Thymus (tissue), 11 donors: ENCODE measurements around the gene GON7. TPM values are rescaled to one million over a fixed set of nuclear protein-coding genes. Genes with fewer than 3 reads are reported as not detected.

Source experiments
- DNase-seq, 9 donors: peaks; one replicate each; pipeline ENCODE4 v3.0.0-alpha.2; 2013; ENCODE audit warnings: low spot score in 9 of 9, low read depth in 6 of 9, missing footprints in 1 of 9
- H3K27ac ChIP-seq, 2 donors: one replicate each; pipeline ENCODE4 v1.5.1; 2013; ENCODE audit warnings: control low read depth in 1 of 2, low read depth in 1 of 2, low read length in 1 of 2, mild to moderate bottlenecking in 1 of 2, moderate library complexity in 1 of 2
- H3K27me3 ChIP-seq, 2 donors: one replicate each; pipeline ENCODE4 v1.5.1; 2013; ENCODE audit warnings: low read length in 1 of 2; ENCODE audit not compliant: control insufficient read depth in 2 of 2, insufficient read depth in 1 of 2
- H3K36me3 ChIP-seq, 2 donors: one replicate each; pipeline ENCODE4 v1.5.1; 2013; ENCODE audit warnings: low read length in 1 of 2, mild to moderate bottlenecking in 1 of 2, moderate library complexity in 1 of 2; ENCODE audit not compliant: control insufficient read depth in 2 of 2, insufficient read depth in 2 of 2
- H3K4me1 ChIP-seq, 2 donors: one replicate each; pipeline ENCODE4 v1.5.1; 2013; ENCODE audit warnings: low read length in 2 of 2; ENCODE audit not compliant: control insufficient read depth in 2 of 2, insufficient read depth in 2 of 2
- H3K4me3 ChIP-seq, 2 donors: one replicate each; pipeline ENCODE4 v1.5.1; 2013; ENCODE audit warnings: low read length in 2 of 2, control low read depth in 1 of 2, mild to moderate bottlenecking in 1 of 2
- H3K9me3 ChIP-seq, 2 donors: one replicate each; pipeline ENCODE4 v1.5.1; 2013; ENCODE audit warnings: low read length in 1 of 2, mild to moderate bottlenecking in 1 of 2; ENCODE audit not compliant: control insufficient read depth in 2 of 2, insufficient read depth in 1 of 2
- WGBS: extraction: QIAGEN DNeasy Blood & Tissue Kit; methylation state at CpG from one replicate; pipeline ENCODE4 v1.1.7; 2013; 5-methylcytosine and 5-hydroxymethylcytosine counted together
- polyA plus RNA-seq: library from polyadenylated mRNA; stranded (reverse); fragments of 200-250 nt; gene quantifications from one replicate; pipeline ENCODE4 v1.2.3, GENCODE V29; 2013
- total RNA-seq: library from RNA; stranded (reverse); fragments of 120-200 nt; gene quantifications from one replicate; pipeline ENCODE4 v1.2.4, GENCODE V29; 2013
- donor health status: healthy.

GON7 gene
- total and polyA plus RNA-seq, 2 donors: 22.8 to 32.3 TPM

GRCh38 chr14:93153121-93153520 is 53.7 kb downstream of the GON7 start:
- Histone ChIP-seq H3K4me1 (no peaks in the 10 kb centered on the region), H3K27ac (no peak overlapping the region), H3K9me3 (no peaks in the 10 kb centered on the region), H3K27me3 (no peaks in the 10 kb centered on the region), H3K36me3 (no peaks in the 10 kb centered on the region), H3K4me3 (no peak overlapping the region)
- WGBS: 89% methylated on average over 7 of the region's 7 CpGs
- no peak for DNase-seq

Other genes starting within 250 kb of the GON7 start
- gene ITPK1, start 91.1 kb downstream of the GON7 start, total RNA-seq: 9.5 TPM
- gene ITPK1, start 91.1 kb downstream of the GON7 start, polyA plus RNA-seq: 20.9 TPM
- 29.7 TPM for gene MOAP1, start 22.2 kb downstream of the GON7 start, total RNA-seq
- gene MOAP1, start 22.2 kb downstream of the GON7 start, polyA plus RNA-seq: 37.9 TPM
- gene LYSET, start 21.7 kb downstream of the GON7 start, total RNA-seq: 18.9 TPM
- gene LYSET, start 21.7 kb downstream of the GON7 start, polyA plus RNA-seq: 38.8 TPM
- 29.6 TPM for gene UBR7, start 191 bp upstream of the GON7 start, total RNA-seq
- gene UBR7, start 191 bp upstream of the GON7 start, polyA plus RNA-seq: 19.6 TPM
- 8.4 TPM for gene BTBD7, start 126.0 kb upstream of the GON7 start, total RNA-seq
- 10.5 TPM for gene BTBD7, start 126.0 kb upstream of the GON7 start, polyA plus RNA-seq
- gene COX8C, start 140.1 kb upstream of the GON7 start, total RNA-seq: not detected
- gene COX8C, start 140.1 kb upstream of the GON7 start, polyA plus RNA-seq: not detected
- gene UNC79, start 223.9 kb upstream of the GON7 start, total RNA-seq: 0.05 TPM
- 0.11 TPM for gene UNC79, start 223.9 kb upstream of the GON7 start, polyA plus RNA-seq